ENCODE results near the gene TRIM27. TPM values are rescaled to one million over a fixed set of nuclear protein-coding genes. Genes with fewer than 3 reads are reported as not detected.
"Not testable (repeated sequence)": the region's sequence is repeated elsewhere in the genome, so short reads cannot be mapped to it uniquely, and the experiment has no call there.

The TRIM27 gene
- total RNA-seq, 6 experiments from 2014 or later = 31.5 to 54.8 (median 36.7) TPM

- no peaks in the 10 kb centered on the region for H3K36me3 ChIP-seq
- DNase-seq (no peak), ATAC-seq (peak; percentile 28 to 48 (median 43))
- no peaks in the 10 kb centered on the region for H3K27me3 ChIP-seq
- intact Hi-C loops (cut with DNase I) = no loop called here
- TF ChIP-seq, protein P1, sequence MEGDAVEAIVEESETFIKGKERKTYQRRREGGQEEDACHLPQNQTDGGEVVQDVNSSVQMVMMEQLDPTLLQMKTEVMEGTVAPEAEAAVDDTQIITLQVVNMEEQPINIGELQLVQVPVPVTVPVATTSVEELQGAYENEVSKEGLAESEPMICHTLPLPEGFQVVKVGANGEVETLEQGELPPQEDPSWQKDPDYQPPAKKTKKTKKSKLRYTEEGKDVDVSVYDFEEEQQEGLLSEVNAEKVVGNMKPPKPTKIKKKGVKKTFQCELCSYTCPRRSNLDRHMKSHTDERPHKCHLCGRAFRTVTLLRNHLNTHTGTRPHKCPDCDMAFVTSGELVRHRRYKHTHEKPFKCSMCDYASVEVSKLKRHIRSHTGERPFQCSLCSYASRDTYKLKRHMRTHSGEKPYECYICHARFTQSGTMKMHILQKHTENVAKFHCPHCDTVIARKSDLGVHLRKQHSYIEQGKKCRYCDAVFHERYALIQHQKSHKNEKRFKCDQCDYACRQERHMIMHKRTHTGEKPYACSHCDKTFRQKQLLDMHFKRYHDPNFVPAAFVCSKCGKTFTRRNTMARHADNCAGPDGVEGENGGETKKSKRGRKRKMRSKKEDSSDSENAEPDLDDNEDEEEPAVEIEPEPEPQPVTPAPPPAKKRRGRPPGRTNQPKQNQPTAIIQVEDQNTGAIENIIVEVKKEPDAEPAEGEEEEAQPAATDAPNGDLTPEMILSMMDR (IDR thresholded peaks at IDR 0.05) = no peak
- no peak for TF ChIP-seq POLR2A (IDR thresholded peaks at IDR 0.05)
- peaks cover 0 to 25% (median 0%) of the 10 kb centered on the region in 4 donors for H3K4me1 ChIP-seq
- H3K4me3 ChIP-seq = peak overlapping the region; percentile 48 to 63 (median 52)
- peak overlapping the region; percentile 67 to 75 (median 73) for H3K27ac ChIP-seq
- no peaks in the 10 kb centered on the region for H3K9me3 ChIP-seq
- WGBS (ENCODE audit: insufficient coverage, low coverage, low lambda C conversion rate, missing lambda C conversion rate) = 3% methylated on average over 17 of the region's 17 CpGs
Measured at GRCh38 chr6:28940294-28940857, 16.6 kb upstream of the TRIM27 start.

- H3K27ac ChIP-seq = no peak overlapping the region
- H3K4me3 ChIP-seq = no peak overlapping the region
- no peaks in the 10 kb centered on the region for H3K4me1 ChIP-seq
- 76% methylated on average over 4 of the region's 7 CpGs for WGBS (ENCODE audit: insufficient coverage, low coverage, low lambda C conversion rate, missing lambda C conversion rate)
- intact Hi-C loops (cut with DNase I) = no loop called here
- H3K27me3 ChIP-seq = no peaks in the 10 kb centered on the region
- TF ChIP-seq POLR2A (IDR thresholded peaks at IDR 0.05) = no peak
- TF ChIP-seq, protein P1 (IDR thresholded peaks at IDR 0.05) = no peak
- no peaks in the 10 kb centered on the region for H3K36me3 ChIP-seq
- DNase-seq (no peak), ATAC-seq (no peak)
- H3K9me3 ChIP-seq = no peaks in the 10 kb centered on the region
Measured at GRCh38 chr6:28933069-28933468, 9.3 kb upstream of the TRIM27 start.

DNA sequence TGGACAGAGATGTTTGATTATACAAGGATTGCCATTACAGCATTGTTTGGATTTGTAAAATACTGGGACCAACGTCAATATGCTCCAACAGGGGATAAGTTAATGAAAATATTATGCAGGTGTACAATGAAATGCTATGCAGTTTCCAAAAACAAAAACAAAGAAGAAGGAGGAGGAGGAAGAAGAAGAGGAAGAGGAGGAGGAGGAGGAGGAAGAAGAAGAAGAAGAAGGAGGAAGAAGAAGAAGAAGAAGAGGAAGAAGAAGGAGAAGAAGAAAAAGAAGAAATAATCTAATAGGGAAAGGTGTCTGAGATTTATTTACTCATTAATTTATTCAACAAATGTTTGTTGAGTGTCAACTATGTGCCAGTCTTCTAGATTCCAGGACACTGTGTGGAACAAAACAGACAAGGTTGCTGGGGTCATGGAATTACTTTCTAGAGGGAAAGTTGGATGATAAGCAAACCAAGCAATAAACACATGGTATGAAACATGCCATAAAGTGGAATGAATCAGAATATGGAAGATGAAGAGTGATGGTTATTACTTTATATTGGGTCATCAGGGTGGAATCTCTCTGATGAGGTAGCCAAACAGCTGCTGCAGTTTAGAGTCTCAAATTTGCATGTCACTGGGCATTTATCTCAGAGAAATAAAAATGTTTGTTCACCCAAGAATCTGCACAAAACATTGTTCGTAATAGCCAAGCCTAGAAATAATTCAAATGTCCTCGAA lies 6.3 kb upstream of the TRIM27 start:
- Histone ChIP-seq H3K4me3 (no peak overlapping the region), H3K9me3 (no peaks in the 10 kb centered on the region), H3K36me3 (no peaks in the 10 kb centered on the region), H3K4me1 (no peaks in the 10 kb centered on the region), H3K27ac (no peak overlapping the region), H3K27me3 (no peaks in the 10 kb centered on the region)
- ATAC-seq (no peak), DNase-seq (no peak)
- intact Hi-C loops (cut with DNase I) = no loop called here
- TF ChIP-seq, protein P1 (IDR thresholded peaks at IDR 0.05) = no peak
- TF ChIP-seq POLR2A (IDR thresholded peaks at IDR 0.05) = no peak
- 63% methylated on average over 3 of the region's 3 CpGs for WGBS (ENCODE audit: insufficient coverage, low coverage, low lambda C conversion rate, missing lambda C conversion rate)

DNA sequence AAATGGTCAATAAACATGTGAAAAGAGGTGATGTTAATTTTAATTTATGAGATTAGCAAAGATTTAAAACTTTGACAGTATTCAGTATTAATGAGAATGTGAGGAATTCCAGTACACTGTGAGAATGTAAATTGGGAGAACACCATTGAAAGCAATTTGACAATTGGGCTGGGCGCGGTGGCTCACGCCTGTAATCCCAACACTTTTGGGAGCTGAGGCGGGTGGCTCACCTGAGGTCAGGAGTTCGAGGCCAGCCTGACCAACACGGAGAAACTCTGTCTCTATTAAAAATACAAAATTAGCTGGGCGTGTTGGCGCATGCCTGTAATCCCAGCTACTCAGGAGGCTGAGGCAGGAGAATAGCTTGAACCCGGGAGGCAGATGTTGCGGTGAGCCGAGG lies 5.6 kb upstream of the TRIM27 start:
- 93% methylated on average over 5 of the region's 11 CpGs for WGBS (ENCODE audit: insufficient coverage, low coverage, low lambda C conversion rate, missing lambda C conversion rate)
- ATAC-seq; H3K27ac ChIP-seq; H3K4me3 ChIP-seq; H3K4me1 ChIP-seq; DNase-seq; H3K27me3 ChIP-seq; intact Hi-C loops (cut with DNase I); H3K36me3 ChIP-seq; H3K9me3 ChIP-seq: not testable (repeated sequence)

GRCh38 chr6:28927846-28928245 lies 4.1 kb upstream of the TRIM27 start:
- ATAC-seq = no peak
- H3K27ac ChIP-seq = no peak overlapping the region
- H3K36me3 ChIP-seq = no peaks in the 10 kb centered on the region
- intact Hi-C loops (cut with DNase I) = no loop called here
- WGBS (ENCODE audit: insufficient coverage, low coverage, low lambda C conversion rate, missing lambda C conversion rate) = 63% methylated on average over 5 of the region's 5 CpGs
- H3K4me1 ChIP-seq = peaks cover 0 to 4% (median 0%) of the 10 kb centered on the region in 4 donors
- H3K9me3 ChIP-seq = no peaks in the 10 kb centered on the region
- no peak overlapping the region for H3K4me3 ChIP-seq
- H3K27me3 ChIP-seq = no peaks in the 10 kb centered on the region
- TF ChIP-seq, protein P1 (IDR thresholded peaks at IDR 0.05) = no peak
- no peak for TF ChIP-seq POLR2A (IDR thresholded peaks at IDR 0.05)
- DNase-seq = no peak

All from right lobe of liver (tissue), 6 donors.